ENCODE measurements around the gene ZNF2. TPM values are rescaled to one million over a fixed set of nuclear protein-coding genes. Genes with fewer than 3 reads are reported as not detected.

Gene ZNF2
- total RNA-seq, 1 donor from 2014 or later: 7.0 TPM

DNA sequence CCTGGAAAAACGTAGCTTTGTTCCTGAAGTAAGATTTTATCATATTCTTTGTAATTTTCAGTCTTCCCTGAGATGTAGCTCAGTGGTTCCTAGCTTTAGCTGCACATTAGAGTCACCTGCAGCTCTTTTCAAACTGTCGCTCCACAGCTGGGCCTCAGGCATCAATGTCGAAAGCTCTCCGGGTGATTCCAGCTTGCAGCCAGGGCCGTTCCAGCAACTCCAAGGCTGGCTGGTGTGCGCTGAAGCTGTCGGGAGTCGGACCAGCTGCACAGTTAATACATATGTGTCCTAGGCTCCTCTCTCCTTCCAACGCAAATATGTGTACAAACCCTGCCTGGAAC is 609 bp upstream of the ZNF2 start:
- Mint-ChIP-seq H3K27me3 (ENCODE audit: low read depth) (no peaks in the 10 kb centered on the region), H3K36me3 (ENCODE audit: low read depth) (no peaks in the 10 kb centered on the region), H3K4me1 (peaks cover 36% of the 10 kb centered on the region), H3K27ac (ENCODE audit: unreplicated experiment) (peak overlapping the region; percentile 98), H3K9me3 (no peaks in the 10 kb centered on the region), H3K4me3 (peak overlapping the region; percentile 100)
- TF ChIP-seq, protein P1, sequence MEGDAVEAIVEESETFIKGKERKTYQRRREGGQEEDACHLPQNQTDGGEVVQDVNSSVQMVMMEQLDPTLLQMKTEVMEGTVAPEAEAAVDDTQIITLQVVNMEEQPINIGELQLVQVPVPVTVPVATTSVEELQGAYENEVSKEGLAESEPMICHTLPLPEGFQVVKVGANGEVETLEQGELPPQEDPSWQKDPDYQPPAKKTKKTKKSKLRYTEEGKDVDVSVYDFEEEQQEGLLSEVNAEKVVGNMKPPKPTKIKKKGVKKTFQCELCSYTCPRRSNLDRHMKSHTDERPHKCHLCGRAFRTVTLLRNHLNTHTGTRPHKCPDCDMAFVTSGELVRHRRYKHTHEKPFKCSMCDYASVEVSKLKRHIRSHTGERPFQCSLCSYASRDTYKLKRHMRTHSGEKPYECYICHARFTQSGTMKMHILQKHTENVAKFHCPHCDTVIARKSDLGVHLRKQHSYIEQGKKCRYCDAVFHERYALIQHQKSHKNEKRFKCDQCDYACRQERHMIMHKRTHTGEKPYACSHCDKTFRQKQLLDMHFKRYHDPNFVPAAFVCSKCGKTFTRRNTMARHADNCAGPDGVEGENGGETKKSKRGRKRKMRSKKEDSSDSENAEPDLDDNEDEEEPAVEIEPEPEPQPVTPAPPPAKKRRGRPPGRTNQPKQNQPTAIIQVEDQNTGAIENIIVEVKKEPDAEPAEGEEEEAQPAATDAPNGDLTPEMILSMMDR (conservative IDR thresholded peaks at IDR 0.05): no peak
- DNase-seq (ENCODE audit: low read depth, low spot score): no peak

DNA sequence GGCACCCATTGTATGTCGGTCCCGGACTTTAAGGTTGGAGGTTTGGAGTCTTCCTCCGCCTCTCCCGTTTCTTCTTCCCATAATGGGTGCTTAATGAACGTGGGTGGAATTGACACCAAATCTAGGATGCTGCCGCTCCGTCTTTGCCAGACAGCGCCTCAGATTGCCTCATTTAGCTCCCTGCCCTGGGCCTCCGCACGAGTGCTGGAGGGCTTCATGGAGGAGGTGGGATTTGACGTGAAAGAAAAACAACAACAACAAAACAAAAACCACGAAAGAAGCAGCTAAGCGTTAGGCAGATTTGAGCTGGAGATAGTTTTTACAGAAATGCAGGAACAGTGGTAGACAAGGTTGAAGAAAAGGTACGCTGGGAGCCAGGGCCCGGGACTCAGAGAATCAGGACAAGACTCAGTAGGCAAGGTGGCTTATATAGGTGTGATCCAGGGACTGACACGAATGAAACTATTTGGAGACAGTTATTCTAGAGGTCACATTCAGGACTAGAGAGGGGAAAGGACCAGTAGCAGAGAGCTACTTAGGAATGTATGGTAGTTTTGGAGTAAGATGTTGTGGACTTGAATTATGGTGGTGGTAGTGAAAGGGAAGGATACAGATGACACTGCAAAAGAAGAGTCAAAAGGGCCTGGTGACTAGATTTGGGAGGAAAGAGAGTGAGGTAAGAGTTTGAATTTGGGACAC is 605 bp downstream of the ZNF2 start:
- no peaks in the 10 kb centered on the region for H3K9me3 Mint-ChIP-seq
- TF ChIP-seq, protein P1 (conservative IDR thresholded peaks at IDR 0.05): no peak
- DNase-seq (ENCODE audit: low read depth, low spot score): no peak
- no peaks in the 10 kb centered on the region for H3K27me3 Mint-ChIP-seq (ENCODE audit: low read depth)
- H3K4me1 Mint-ChIP-seq: peaks cover 31% of the 10 kb centered on the region
- H3K4me3 Mint-ChIP-seq: peak overlapping the region; percentile 100
- peak overlapping the region; percentile 45 for H3K27ac Mint-ChIP-seq (ENCODE audit: unreplicated experiment)
- H3K36me3 Mint-ChIP-seq (ENCODE audit: low read depth): no peaks in the 10 kb centered on the region

DNA sequence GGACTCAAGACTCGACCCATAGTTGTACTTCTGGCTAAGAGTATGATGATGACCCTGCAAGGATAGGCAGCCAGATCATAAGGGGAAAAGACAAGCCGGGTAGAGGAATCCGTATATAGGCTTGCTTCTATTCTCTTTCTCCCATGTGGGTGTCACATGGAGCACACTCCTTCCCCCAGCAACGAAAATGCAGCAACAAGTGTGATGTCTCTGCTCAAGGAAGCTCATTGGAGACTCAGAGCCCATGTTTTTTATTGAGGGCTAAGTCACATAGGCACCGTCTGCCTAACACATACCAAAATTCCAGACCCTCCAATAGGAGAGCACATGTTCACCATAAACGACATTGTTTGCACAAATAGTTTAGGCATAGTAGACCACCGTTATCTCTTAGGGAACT is 6.3 kb downstream of the ZNF2 start:
- TF ChIP-seq, protein P1 (conservative IDR thresholded peaks at IDR 0.05): no peak
- Mint-ChIP-seq H3K27me3 (ENCODE audit: low read depth) (no peaks in the 10 kb centered on the region), H3K36me3 (ENCODE audit: low read depth) (peaks cover under 1% of the 10 kb centered on the region), H3K4me1 (peaks cover under 1% of the 10 kb centered on the region), H3K4me3 (no peak overlapping the region), H3K27ac (ENCODE audit: unreplicated experiment) (no peak overlapping the region), H3K9me3 (no peaks in the 10 kb centered on the region)
- no peak for DNase-seq (ENCODE audit: low read depth, low spot score)

DNA sequence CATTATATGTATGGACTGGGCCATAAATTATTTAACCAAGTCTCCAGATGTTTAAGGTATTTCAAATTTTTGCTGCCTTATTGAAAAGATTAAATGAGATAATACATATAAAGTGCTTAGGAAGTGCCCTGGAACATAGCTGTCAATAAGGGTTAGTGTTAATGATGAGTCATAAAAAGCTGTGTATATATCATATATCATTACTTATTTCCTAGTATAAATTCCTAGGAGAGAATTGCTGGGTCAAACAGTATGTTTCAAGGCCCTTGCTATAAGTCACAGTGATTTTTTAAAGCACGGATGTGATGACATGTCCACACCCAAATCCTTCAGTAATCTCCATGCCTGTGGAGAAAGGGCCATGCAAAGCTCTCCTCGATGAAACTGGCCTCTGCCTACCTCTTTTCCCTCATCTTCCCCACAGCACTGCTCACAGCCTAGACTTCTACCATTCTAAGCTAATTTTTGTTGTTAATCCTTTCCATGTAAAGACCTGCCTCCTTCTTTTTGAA is 8.5 kb downstream of the ZNF2 start:
- no peak overlapping the region for H3K27ac Mint-ChIP-seq (ENCODE audit: unreplicated experiment)
- DNase-seq (ENCODE audit: low read depth, low spot score): no peak
- no peaks in the 10 kb centered on the region for H3K27me3 Mint-ChIP-seq (ENCODE audit: low read depth)
- TF ChIP-seq, protein P1 (conservative IDR thresholded peaks at IDR 0.05): no peak
- no peak overlapping the region for H3K4me3 Mint-ChIP-seq
- H3K4me1 Mint-ChIP-seq: no peaks in the 10 kb centered on the region
- peaks cover 5% of the 10 kb centered on the region for H3K36me3 Mint-ChIP-seq (ENCODE audit: low read depth)
- H3K9me3 Mint-ChIP-seq: no peaks in the 10 kb centered on the region

DNA sequence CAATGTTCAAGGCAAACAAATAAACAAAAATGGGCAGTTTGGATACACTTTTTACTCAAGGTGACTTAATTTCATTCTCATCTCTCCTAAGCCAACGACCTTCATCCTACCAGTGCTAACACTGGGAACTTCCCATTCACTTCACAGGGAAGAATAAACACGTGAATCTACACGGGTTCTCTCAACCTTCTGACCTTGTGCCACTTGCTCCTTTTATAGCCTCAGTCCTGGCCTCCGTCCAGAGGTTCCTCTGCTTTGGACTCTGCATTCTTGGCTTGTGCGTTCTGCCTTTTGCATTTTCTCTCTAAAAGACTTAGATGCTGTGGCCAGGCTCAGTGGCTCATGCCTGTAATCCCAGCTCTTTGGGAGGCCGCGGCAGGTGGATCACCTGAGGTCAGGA is 13.8 kb downstream of the ZNF2 start:
- DNase-seq (ENCODE audit: low read depth, low spot score): no peak
- Mint-ChIP-seq H3K4me1 (no peaks in the 10 kb centered on the region), H3K27me3 (ENCODE audit: low read depth) (no peaks in the 10 kb centered on the region), H3K4me3 (no peak overlapping the region), H3K9me3 (peaks cover 3% of the 10 kb centered on the region), H3K27ac (ENCODE audit: unreplicated experiment) (no peak overlapping the region), H3K36me3 (ENCODE audit: low read depth) (peaks cover 28% of the 10 kb centered on the region)
- TF ChIP-seq, protein P1 (conservative IDR thresholded peaks at IDR 0.05): no peak
